Pericardium fibroblast (primary cell): Measurements from ENCODE around the gene DFFA. TPM values are rescaled to one million over a fixed set of nuclear protein-coding genes. Genes with fewer than 3 reads are reported as not detected.

Experiments used
- total RNA-seq: library from RNA; depleted of rRNA; stranded (reverse); fragments of >200 nt; gene quantifications from 2 replicates; pipeline ENCODE4 v1.2.3, GENCODE V29; 2015

DFFA gene, protein sequence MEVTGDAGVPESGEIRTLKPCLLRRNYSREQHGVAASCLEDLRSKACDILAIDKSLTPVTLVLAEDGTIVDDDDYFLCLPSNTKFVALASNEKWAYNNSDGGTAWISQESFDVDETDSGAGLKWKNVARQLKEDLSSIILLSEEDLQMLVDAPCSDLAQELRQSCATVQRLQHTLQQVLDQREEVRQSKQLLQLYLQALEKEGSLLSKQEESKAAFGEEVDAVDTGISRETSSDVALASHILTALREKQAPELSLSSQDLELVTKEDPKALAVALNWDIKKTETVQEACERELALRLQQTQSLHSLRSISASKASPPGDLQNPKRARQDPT
- 21.1 and 23.6 TPM in 2 replicates for total RNA-seq

DNA sequence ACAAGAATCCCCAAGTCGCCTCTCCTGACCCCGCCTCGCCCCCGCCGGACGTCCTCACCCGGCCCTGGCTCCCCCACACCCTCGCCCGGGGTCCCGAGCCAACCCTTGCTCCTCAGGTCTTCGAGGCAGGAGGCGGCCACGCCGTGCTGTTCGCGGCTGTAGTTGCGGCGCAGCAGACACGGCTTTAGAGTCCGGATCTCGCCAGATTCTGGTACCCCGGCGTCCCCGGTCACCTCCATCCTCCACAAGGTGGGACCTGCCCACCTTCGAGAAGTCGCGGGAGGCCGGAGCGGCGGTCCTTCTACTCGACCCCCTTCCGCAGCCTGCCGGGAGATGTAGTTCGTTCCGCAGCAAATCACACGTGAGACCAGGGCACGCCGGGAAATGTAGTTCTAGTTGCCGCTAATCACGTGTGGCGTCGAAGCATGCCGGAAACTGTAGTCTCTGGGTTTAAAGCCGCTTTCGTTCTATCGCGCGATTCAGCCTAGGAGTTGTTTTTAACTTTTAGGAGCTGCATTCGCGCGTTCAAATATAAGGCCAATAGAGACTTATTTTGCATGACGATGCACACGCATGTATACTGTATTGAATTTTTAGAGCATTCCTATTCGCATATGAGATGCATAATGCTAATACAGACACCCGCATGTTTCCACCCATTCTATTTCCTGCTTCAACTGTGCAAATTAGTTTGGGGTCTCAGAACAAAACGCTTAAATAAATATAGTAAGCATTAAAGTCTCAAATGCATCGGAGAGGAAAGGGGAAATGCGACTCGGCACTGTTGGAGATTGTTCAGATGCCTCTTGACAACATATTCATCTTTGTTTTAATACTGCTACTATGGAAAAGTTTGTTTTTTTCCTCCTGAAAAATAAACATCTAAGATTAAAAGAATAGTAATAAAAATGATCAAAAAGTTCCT, at the start of gene DFFA:
Gene DFFA, minus strand, starts transcription at position 310 of the 925 bp plus-strand sequence. Its CDS starts 71 bp downstream, at position 239.

DNA sequence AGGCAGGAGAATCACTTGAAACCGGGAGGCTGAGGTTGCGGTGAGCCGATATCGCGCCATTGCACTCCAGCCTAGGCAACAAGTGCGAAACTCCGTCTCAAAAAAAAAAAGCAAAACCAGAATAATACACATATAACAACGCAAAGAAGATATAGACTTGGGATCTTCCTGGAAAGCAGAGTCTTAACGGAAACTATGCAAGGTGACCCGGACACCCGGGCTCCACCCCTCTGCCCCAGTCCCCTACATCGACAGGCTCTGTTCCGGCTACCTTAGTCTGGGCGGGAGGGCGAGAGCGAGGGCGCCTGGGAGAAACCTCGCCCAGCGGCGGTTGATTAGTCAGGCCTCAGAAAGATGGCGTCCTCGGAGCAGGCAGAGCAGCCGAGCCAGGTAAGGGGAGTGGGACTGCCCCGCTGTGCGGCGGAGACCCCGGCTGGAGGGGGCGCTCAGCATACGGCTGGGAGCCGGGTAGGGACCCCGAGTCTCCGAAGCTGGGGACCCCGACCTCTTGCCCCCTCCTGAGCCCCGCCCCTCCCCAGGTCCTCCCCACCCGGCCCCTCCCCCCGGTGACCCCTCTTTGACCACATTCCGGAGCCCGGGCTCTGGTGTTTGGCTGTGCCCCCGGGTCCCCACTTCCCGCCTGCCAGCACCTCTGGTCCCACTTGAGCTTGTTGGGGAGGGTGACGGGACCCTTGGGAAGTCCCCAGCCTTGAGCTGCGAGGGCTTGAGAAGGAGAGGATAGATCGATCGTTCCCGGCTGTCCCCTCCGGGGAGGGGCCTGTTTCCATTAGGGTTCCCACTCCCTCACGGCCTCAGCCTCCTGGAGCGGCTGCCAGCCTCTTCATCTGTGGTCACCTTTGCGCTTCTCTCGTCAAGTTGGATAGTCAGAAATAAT, 2.5 kb upstream of the DFFA start, which contains the start of gene PEX14:
Gene PEX14, plus strand, starts transcription at position 338 of the 895 bp plus-strand sequence. Its CDS starts 17 bp downstream, at position 355.

DNA sequence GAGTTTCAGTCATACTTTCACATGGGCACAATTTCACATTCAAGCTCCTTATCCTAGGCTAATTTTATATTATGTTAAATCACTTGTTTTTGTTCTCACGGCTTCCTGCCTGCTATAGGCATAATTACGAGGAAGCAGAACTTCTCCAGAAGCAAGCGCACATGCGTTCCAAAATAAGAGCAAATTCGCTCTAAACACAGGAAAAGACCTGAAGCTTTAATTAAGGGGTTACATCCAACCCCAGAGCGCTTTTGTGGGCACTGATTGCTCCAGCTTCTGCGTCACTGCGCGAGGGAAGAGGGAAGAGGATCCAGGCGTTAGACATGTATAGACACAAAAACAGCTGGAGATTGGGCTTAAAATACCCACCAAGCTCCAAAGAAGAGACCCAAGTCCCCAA, 22.6 kb downstream of the DFFA start, which contains the start of gene CORT:
Gene CORT, plus strand, starts transcription at position 281 of the 400 bp plus-strand sequence. CDS start 193 bp downstream, outside the sequence.

DNA sequence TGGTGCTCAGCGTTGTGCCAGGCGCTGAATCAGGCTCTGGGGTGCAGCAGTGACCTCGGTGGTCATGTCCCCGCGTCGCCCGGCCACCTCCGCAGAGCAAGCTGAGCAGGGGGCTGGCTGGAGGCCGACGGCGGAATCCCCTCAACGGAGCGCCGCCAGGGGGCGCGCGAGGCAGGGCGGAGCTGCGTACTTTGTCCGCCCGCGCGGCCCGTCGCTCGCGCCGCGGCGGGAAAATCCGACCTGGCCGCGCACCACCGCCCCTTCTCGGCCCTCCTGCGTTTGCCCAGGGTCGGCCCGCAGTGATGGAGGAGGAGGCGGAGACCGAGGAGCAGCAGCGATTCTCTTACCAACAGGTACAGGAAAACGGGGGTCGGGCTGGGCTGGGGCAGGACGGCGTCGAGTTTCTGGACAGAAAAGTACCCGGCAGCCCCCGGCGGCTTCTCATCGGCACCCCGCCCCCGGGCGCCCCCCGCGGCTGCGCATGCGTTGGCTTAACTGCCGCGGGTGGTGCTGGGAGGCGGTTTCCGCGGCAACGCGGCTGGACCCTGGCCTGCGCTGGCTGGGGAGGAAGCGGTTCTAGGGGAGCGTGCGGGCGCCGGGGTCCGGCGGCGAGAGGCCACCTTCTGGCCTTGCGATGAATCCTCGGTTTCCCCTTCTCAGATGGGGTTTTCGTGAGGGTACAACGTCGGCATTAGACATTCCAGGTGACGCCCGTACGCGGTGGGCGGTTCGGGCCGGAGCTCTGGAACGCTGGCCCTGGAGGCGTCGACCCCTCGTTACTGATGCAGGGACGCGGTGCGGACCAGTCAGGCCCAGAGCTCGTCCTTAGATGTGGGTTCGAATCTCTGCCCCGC, 41.9 kb downstream of the DFFA start, which contains the start of gene CENPS:
Gene CENPS, plus strand, starts transcription at position 218 of the 854 bp plus-strand sequence. Its CDS starts 85 bp downstream, at position 303.

Other genes starting within 250 kb of the DFFA start
- 138 and 245 TPM in 2 replicates for gene PGD, start 73.5 kb downstream of the DFFA start, total RNA-seq
- gene CENPS, start 42.1 kb downstream of the DFFA start, total RNA-seq = 5.4 and 6.5 TPM in 2 replicates
- gene CORT, start 22.5 kb downstream of the DFFA start, total RNA-seq = not detected in 2 replicates
- 11.0 and 18.8 TPM in 2 replicates for gene PEX14, start 2.4 kb upstream of the DFFA start, total RNA-seq